Measurements from ENCODE around the gene TMEM135.
"Not testable (repeated sequence)": the region's sequence is repeated elsewhere in the genome, so short reads cannot be mapped to it uniquely, and the experiment has no call there.

Gene TMEM135

DNA sequence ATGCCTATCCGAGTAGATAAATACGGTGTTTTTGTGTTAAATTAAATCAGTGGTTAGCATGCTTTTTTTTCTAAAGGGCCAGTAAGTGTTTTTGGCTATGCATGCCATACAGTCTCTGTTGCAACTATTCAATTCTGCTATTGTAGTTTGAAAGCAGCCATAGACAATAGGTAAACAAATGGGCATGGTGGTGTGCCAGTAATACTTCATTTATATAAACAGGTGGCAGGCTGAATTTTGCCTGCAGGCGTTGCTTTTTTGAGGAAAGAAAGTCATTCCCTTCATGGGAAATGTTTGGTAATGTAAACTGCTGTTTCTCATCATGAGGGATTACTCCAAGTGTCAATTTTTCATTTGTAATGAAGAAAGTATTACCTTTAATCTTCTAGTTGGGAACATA lies 106.5 kb downstream of the TMEM135 start:
- Histone ChIP-seq H3K27me3 (ENCODE audit: low read length) (no peaks in the 10 kb centered on the region), H3F3A (ENCODE audit: insufficient read depth) (no peaks in the 10 kb centered on the region), H3K27ac (ENCODE audit: low read depth, low read length) (no peak overlapping the region), H3K36me3 (ENCODE audit: low read length) (no peaks in the 10 kb centered on the region), H4K20me1 (ENCODE audit: low read depth, low read length) (no peaks in the 10 kb centered on the region; the same call in 1 of the 2 replicates), H3K9me3 (ENCODE audit: insufficient read depth, low read length) (no peaks in the 10 kb centered on the region), H3K79me2 (ENCODE audit: insufficient read depth, low read length) (no peaks in the 10 kb centered on the region), H2AFZ (ENCODE audit: low read depth, low read length, severe bottlenecking) (no peak overlapping the region), H3K9ac (ENCODE audit: low read length) (no peak overlapping the region), H3K4me2 (ENCODE audit: low read depth, low read length, poor library complexity, severe bottlenecking) (no peak overlapping the region), H3K4me3 (ENCODE audit: insufficient read depth, low read length, poor library complexity, severe bottlenecking) (no peak overlapping the region), H3K9me2 (replicated peaks; ENCODE audit: insufficient read depth, low read length) (no peaks in the 10 kb centered on the region)
- no peak for TF ChIP-seq EZH2phosphoT487 (conservative IDR thresholded peaks at IDR 0.05; ENCODE audit: low read length)
- TF ChIP-seq, protein P1, sequence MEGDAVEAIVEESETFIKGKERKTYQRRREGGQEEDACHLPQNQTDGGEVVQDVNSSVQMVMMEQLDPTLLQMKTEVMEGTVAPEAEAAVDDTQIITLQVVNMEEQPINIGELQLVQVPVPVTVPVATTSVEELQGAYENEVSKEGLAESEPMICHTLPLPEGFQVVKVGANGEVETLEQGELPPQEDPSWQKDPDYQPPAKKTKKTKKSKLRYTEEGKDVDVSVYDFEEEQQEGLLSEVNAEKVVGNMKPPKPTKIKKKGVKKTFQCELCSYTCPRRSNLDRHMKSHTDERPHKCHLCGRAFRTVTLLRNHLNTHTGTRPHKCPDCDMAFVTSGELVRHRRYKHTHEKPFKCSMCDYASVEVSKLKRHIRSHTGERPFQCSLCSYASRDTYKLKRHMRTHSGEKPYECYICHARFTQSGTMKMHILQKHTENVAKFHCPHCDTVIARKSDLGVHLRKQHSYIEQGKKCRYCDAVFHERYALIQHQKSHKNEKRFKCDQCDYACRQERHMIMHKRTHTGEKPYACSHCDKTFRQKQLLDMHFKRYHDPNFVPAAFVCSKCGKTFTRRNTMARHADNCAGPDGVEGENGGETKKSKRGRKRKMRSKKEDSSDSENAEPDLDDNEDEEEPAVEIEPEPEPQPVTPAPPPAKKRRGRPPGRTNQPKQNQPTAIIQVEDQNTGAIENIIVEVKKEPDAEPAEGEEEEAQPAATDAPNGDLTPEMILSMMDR (IDR thresholded peaks at IDR 0.05; ENCODE audit: insufficient read depth, low read length, poor library complexity, severe bottlenecking), result no peak

DNA sequence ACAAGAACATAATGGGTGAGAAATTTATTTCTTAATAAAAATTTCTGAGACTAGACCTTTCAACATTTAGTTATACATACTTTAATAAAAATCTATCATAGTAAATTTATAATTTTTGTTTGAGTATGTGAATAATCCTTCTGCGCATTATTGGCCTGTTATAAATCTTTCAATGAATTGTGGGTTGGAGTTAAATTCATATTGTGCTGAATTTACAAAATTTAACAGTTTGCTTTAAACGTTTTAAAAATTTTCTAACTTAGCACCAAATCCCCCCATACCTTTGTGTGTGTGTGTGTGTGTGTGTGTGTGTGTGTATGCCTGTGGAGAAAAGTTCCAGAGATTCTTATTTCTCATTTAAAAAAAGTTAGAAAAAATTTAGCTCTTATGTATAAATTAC lies 111.0 kb downstream of the TMEM135 start:
- Histone ChIP-seq H3K9ac (ENCODE audit: low read length) (no peak overlapping the region), H3K9me3 (ENCODE audit: insufficient read depth, low read length) (no peaks in the 10 kb centered on the region), H4K20me1 (ENCODE audit: low read depth, low read length) (no peaks in the 10 kb centered on the region; the same call in 1 of the 2 replicates), H3K36me3 (ENCODE audit: low read length) (no peaks in the 10 kb centered on the region), H3K4me2 (ENCODE audit: low read depth, low read length, poor library complexity, severe bottlenecking) (no peak overlapping the region), H3K27me3 (ENCODE audit: low read length) (no peaks in the 10 kb centered on the region), H3K4me3 (ENCODE audit: insufficient read depth, low read length, poor library complexity, severe bottlenecking) (no peak overlapping the region), H2AFZ (ENCODE audit: low read depth, low read length, severe bottlenecking) (no peak overlapping the region), H3K9me2 (replicated peaks; ENCODE audit: insufficient read depth, low read length) (no peaks in the 10 kb centered on the region), H3F3A (ENCODE audit: insufficient read depth) (no peaks in the 10 kb centered on the region), H3K79me2 (ENCODE audit: insufficient read depth, low read length) (no peaks in the 10 kb centered on the region), H3K27ac (ENCODE audit: low read depth, low read length) (no peak overlapping the region)
- TF ChIP-seq, protein P1 (IDR thresholded peaks at IDR 0.05; ENCODE audit: insufficient read depth, low read length, poor library complexity, severe bottlenecking), result no peak
- no peak for TF ChIP-seq EZH2phosphoT487 (conservative IDR thresholded peaks at IDR 0.05; ENCODE audit: low read length)

DNA sequence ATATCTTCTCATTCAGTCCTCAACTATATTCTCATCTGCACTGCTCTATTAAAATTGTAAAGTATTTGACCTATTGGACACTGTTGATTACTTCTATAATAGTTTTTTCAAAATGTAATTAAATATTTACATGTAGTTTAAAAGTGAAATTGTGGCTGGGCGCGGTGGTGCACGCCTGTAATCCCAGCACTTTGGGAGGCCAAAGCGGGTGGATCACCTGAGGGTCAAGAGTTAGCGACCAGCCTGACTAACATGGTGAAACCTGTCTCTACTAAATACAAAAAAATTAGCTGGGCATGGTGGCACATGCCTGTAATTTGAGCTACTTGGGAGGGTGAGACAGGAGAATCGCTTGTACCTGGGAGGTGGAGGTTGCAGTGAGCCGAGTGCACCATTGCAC lies 112.0 kb downstream of the TMEM135 start:
- H3K27ac ChIP-seq (ENCODE audit: low read depth, low read length); H2AFZ ChIP-seq (ENCODE audit: low read depth, low read length, severe bottlenecking); H3F3A ChIP-seq (ENCODE audit: insufficient read depth); H3K27me3 ChIP-seq (ENCODE audit: low read length); H3K79me2 ChIP-seq (ENCODE audit: insufficient read depth, low read length); H3K9me2 ChIP-seq (replicated peaks; ENCODE audit: insufficient read depth, low read length); H3K9ac ChIP-seq (ENCODE audit: low read length); H4K20me1 ChIP-seq (ENCODE audit: low read depth, low read length); H3K9me3 ChIP-seq (ENCODE audit: insufficient read depth, low read length); H3K36me3 ChIP-seq (ENCODE audit: low read length); H3K4me3 ChIP-seq (ENCODE audit: insufficient read depth, low read length, poor library complexity, severe bottlenecking); H3K4me2 ChIP-seq (ENCODE audit: low read depth, low read length, poor library complexity, severe bottlenecking): not testable (repeated sequence)

DNA sequence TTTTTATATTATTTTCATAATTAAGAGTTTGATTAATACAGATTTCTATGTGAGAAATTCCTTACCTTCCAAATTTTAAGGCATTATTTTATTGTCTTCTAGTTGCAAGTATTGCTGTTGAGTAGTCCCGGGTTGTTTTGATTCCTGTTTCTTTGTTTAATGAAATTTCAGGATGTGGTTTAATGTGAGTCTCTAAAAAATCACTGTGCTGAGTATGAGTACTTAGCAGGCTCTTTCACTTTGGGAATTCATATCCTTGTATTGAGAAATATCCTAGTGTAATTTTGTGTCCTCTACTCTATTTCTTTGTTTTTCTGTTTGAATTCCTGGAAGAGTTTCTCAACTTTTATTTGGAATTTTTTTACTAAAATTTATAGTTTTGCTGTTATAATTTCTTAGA lies 113.2 kb downstream of the TMEM135 start:
- no peak overlapping the region for H2AFZ ChIP-seq (ENCODE audit: low read depth, low read length, severe bottlenecking)
- TF ChIP-seq EZH2phosphoT487 (conservative IDR thresholded peaks at IDR 0.05; ENCODE audit: low read length), result no peak
- TF ChIP-seq, protein P1 (IDR thresholded peaks at IDR 0.05; ENCODE audit: insufficient read depth, low read length, poor library complexity, severe bottlenecking), result no peak
- no peak overlapping the region for H3K9ac ChIP-seq (ENCODE audit: low read length)
- no peaks in the 10 kb centered on the region for H3K36me3 ChIP-seq (ENCODE audit: low read length)
- H3K9me3 ChIP-seq (ENCODE audit: insufficient read depth, low read length), result no peaks in the 10 kb centered on the region
- no peak overlapping the region for H3K27ac ChIP-seq (ENCODE audit: low read depth, low read length)
- no peak overlapping the region for H3K4me2 ChIP-seq (ENCODE audit: low read depth, low read length, poor library complexity, severe bottlenecking)
- H3K27me3 ChIP-seq (ENCODE audit: low read length), result no peaks in the 10 kb centered on the region
- H4K20me1 ChIP-seq (ENCODE audit: low read depth, low read length), result no peaks in the 10 kb centered on the region; the same call in 1 of the 2 replicates
- H3K79me2 ChIP-seq (ENCODE audit: insufficient read depth, low read length), result 0 out of 2 replicates have a peak, but pooled peaks cover 4% of the 10 kb centered on the region
- H3K4me3 ChIP-seq (ENCODE audit: insufficient read depth, low read length, poor library complexity, severe bottlenecking), result no peak overlapping the region
- no peaks in the 10 kb centered on the region for H3K9me2 ChIP-seq (replicated peaks; ENCODE audit: insufficient read depth, low read length)
- H3F3A ChIP-seq (ENCODE audit: insufficient read depth), result no peaks in the 10 kb centered on the region
